HepG2 (cell line): ENCODE measurements around the gene ATP4A. TPM values are rescaled to one million over a fixed set of nuclear protein-coding genes. Genes with fewer than 3 reads are reported as not detected.

Source experiments
- ATAC-seq: fragments of 200-7000 bp; cut with Tn5 transposase; 3 replicates; pipeline ENCODE4 v1.9.1; 2020; ENCODE audit warnings: mild to moderate bottlenecking, moderate library complexity
- BruUV-seq: library from RNA; stranded (reverse); fragments of 400-500 nt; replicated peaks from 2 replicates; lab custom pipeline; 2021; lab: Mats Ljungman, UMichigan
- CTCF ChIA-PET: fragments of 300-600 bp; formaldehyde crosslinking; extraction: SDS; loops from one replicate; lab custom pipeline; 2021; ENCODE audit warnings: low total read pairs, inconsistent platforms, low intra/inter-chr PET ratio; lab: Yijun Ruan, JAX
- POLR2A ChIA-PET: fragments of 350-600 bp; sonication (Branson Sonifier 250); formaldehyde crosslinking; loops from one replicate; lab custom pipeline; 2020; ENCODE audit warnings: antibody characterized with exemption, inconsistent platforms; lab: Yijun Ruan, JAX
- DNase-seq: peaks from one replicate; pipeline ENCODE4 v3.0.0-alpha.2; 2015; ENCODE audit warnings: low spot score
- FAIRE-seq: peaks from 3 replicates; lab custom pipeline; 2011; peaks lifted over from hg19 to GRCh38; lab: Jason Lieb, UNC
- H2AFZ ChIP-seq: one replicate; pipeline ENCODE4 v1.6.1; 2011; ENCODE audit warnings: low read length, inconsistent platforms
- H3K27ac ChIP-seq: fragments of 300-600 bp; 3 replicates; pipeline ENCODE4 v1.8.0; 2011; ENCODE audit warnings: mixed run types, mild to moderate bottlenecking, mixed read lengths, low read length, inconsistent platforms; ENCODE audit not compliant: insufficient read depth; ENCODE audit errors: extremely low read length
- H3K27me3 ChIP-seq, 2 experiments: fragments of 200-600 bp in 1 of 2; 2 replicates in 1 of 2; 3 replicates in 1 of 2; pipeline versions ENCODE4 v1.6.0 to v1.8.0; 2011; ENCODE audit warnings: low read length in 2 of 2, mild to moderate bottlenecking in 2 of 2, moderate library complexity in 2 of 2, inconsistent platforms in 1 of 2; ENCODE audit not compliant: insufficient read depth in 2 of 2, control insufficient read depth in 1 of 2
- H3K36me3 ChIP-seq, 2 experiments: fragments of 200-600 bp in 1 of 2; replicated peaks in 1 of 2; 2 replicates in 1 of 2; 3 replicates in 1 of 2; pipeline versions ENCODE4 v1.5.1 to v1.8.0; 2011; ENCODE audit warnings: low read length in 2 of 2, inconsistent platforms in 1 of 2; ENCODE audit not compliant: insufficient read depth in 2 of 2, control insufficient read depth in 1 of 2
- H3K4me1 ChIP-seq: 2 replicates; pipeline ENCODE4 v1.5.1; 2012; ENCODE audit warnings: low read length, inconsistent platforms; ENCODE audit not compliant: insufficient read depth
- H3K4me2 ChIP-seq: 2 replicates; pipeline ENCODE4 v1.6.0; 2011; ENCODE audit warnings: low read depth, low read length, inconsistent platforms
- H3K4me3 ChIP-seq, 3 experiments: fragments of 200-600 bp in 1 of 3; sonication (generic), shearing (Covaris generic) in 1 of 3; replicated peaks in 1 of 3; 2 replicates each; pipeline ENCODE4 v1.5.1; 2011 to 2016; ENCODE audit warnings: low read length in 3 of 3, inconsistent platforms in 2 of 3, low read depth in 2 of 3, mild to moderate bottlenecking in 2 of 3, control low read depth in 1 of 3, mixed read lengths in 1 of 3; ENCODE audit not compliant: insufficient read depth in 1 of 3
- H3K79me2 ChIP-seq: one replicate; pipeline ENCODE4 v1.6.1; 2011; ENCODE audit warnings: low read length, inconsistent platforms; ENCODE audit not compliant: insufficient read depth
- H3K9ac ChIP-seq: 2 replicates; pipeline ENCODE4 v1.6.0; 2011; ENCODE audit warnings: mild to moderate bottlenecking, low read depth, low read length, inconsistent platforms; ENCODE audit not compliant: insufficient read depth
- H3K9me3 ChIP-seq: 2 replicates; pipeline ENCODE4 v1.5.1; 2012; ENCODE audit warnings: mild to moderate bottlenecking, low read length
- H4K20me1 ChIP-seq: 2 replicates; pipeline ENCODE4 v1.6.0; 2011; ENCODE audit warnings: inconsistent platforms, mild to moderate bottlenecking, low read length, moderate library complexity; ENCODE audit not compliant: insufficient read depth
- ADNP ChIP-seq: sonication (generic); formaldehyde crosslinking; IDR thresholded peaks from 2 replicates; pipeline ENCODE4 v1.4.0; 2020; ENCODE audit warnings: missing genetic modification reagents
- CHCHD3 ChIP-seq: sonication (generic); formaldehyde crosslinking; IDR thresholded peaks from 2 replicates; pipeline ENCODE4 v1.8.0; 2022; ENCODE audit warnings: mild to moderate bottlenecking, missing genetic modification reagents, moderate library complexity
- KAT7 ChIP-seq: IDR thresholded peaks from 2 replicates; pipeline ENCODE4 v1.6.1; 2018; ENCODE audit warnings: borderline replicate concordance, missing compliant biosample characterization
- KLF16 ChIP-seq, 2 experiments: sonication (generic) in 1 of 2; formaldehyde crosslinking in 1 of 2; IDR thresholded peaks; 2 replicates each; pipeline versions ENCODE4 v1.6.1 to v1.8.0; 2016 to 2023; ENCODE audit warnings: missing genetic modification reagents in 2 of 2, missing compliant biosample characterization in 1 of 2
- MED8 ChIP-seq: sonication (generic); formaldehyde crosslinking; IDR thresholded peaks from 2 replicates; pipeline ENCODE4 v1.8.1; 2023; ENCODE audit warnings: mild to moderate bottlenecking, missing genetic modification reagents; ENCODE audit not compliant: insufficient replicate concordance
- PAX8 ChIP-seq: sonication (generic); formaldehyde crosslinking; IDR thresholded peaks from 2 replicates; pipeline ENCODE4 v1.8.0; 2022; ENCODE audit warnings: mild to moderate bottlenecking, missing genetic modification reagents, borderline replicate concordance
- SATB2 ChIP-seq: sonication (generic); formaldehyde crosslinking; IDR thresholded peaks from 2 replicates; pipeline ENCODE4 v1.5.0; 2020; ENCODE audit warnings: missing genetic modification reagents
- WGBS: methylation state at CpG from one replicate; pipeline ENCODE4 v1.1.6; 2017; ENCODE audit warnings: low lambda C conversion rate; 5-methylcytosine and 5-hydroxymethylcytosine counted together
- in situ Hi-C: cut with HindIII; loops from 2 replicates; pipeline ENCODE4 v1.10.0; 2017; ENCODE audit warnings: low pct_unique_long_range_greater_than_20kb; ENCODE audit not compliant: extremely low pct_ligation_motif_present
- intact Hi-C: fragments of 100-400 bp; cut with micrococcal nuclease; formaldehyde crosslinking; loops from one replicate; pipeline ENCODE4 v1.10.0; 2022; ENCODE audit not compliant: unreplicated experiment
- polyA plus RNA-seq, 8 experiments: library from polyadenylated mRNA; depleted of rRNA in 3 of 8; stranded (reverse) in 7 of 8; unstranded in 1 of 8; fragments of >200 nt; fragmentation: Illumina TruSeq in 4 of 8; extraction: Trizol in 4 of 8; gene quantifications; 2 replicates each; pipeline versions ENCODE4 v1.2.1 to v1.2.3, GENCODE V29; 2011 to 2016; ENCODE audit warnings: low read depth in 4 of 8, missing spikeins in 1 of 8, mixed read lengths in 1 of 8; ENCODE audit not compliant: insufficient read depth in 1 of 8
- total RNA-seq, 5 experiments: library from RNA; depleted of rRNA; stranded (reverse); fragments of >200 nt; fragmentation: Illumina TruSeq; extraction: Trizol; gene quantifications; 2 replicates each; pipeline ENCODE4 v1.2.3, GENCODE V29; 2016; ENCODE audit warnings: low read depth in 1 of 5
- TF ChIP-seq, protein P1 (sequence below): sonication (generic); formaldehyde crosslinking; IDR thresholded peaks from 2 replicates; pipeline ENCODE4 v1.5.0; 2020; ENCODE audit warnings: mild to moderate bottlenecking, missing genetic modification reagents, borderline replicate concordance
- TF ChIP-seq, protein P2 (sequence below): sonication (generic); formaldehyde crosslinking; IDR thresholded peaks from 2 replicates; pipeline ENCODE4 v1.5.0; 2020; ENCODE audit warnings: mild to moderate bottlenecking, missing genetic modification reagents
- TF ChIP-seq, protein P3 (sequence below): sonication (generic); formaldehyde crosslinking; IDR thresholded peaks from 2 replicates; pipeline ENCODE4 v1.5.0; 2020; ENCODE audit warnings: missing genetic modification reagents, mild to moderate bottlenecking, borderline replicate concordance

Gene ATP4A
- total and polyA plus RNA-seq, 2 of the 13 experiments (the other 11 are each of a cell fraction or from before 2014, with no cell fraction given), result 0.08 to 0.11 TPM

DNA sequence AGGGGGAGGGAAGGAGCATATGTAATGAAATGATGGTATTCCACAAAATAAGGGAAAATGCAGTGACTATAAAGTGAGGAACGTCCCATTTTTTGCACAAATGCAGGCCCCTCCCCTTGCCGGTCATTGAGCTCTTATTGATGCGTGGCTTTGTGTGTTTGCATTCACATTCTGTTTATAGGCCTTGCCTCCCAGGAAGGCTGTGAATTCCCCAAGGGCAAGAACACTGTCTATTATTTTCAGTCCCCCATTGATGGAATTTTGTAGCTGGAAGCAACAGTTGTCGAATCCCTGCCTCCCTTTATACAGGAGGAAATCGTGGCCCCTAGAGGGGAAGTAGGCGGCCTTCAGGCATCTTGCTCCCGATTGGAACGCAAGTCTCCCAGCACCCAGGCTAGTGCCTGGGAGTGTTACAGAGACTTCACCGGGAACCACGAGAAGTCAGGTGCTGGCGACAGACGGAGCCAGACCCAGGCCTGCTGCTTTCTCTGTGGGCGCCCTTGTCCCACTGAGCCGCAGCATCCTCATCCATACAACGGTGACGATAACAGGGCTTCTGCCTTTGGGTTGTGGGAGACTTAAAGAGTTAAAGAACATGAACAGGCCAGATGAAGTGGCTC is 42.2 kb downstream of the ATP4A start:
- Histone ChIP-seq H3K9ac (no peak overlapping the region), H3K4me2 (no peak overlapping the region), H3K27ac (no peak overlapping the region), H4K20me1 (no peaks in the 10 kb centered on the region), H3K9me3 (no peaks in the 10 kb centered on the region), H3K79me2 (no peaks in the 10 kb centered on the region), H3K27me3 (peaks cover 3 to 32% of the 10 kb centered on the region in 2 experiments), H3K36me3 (no peaks in the 10 kb centered on the region), H3K4me3 (no peak overlapping the region), H3K4me1 (peaks cover 23% of the 10 kb centered on the region), H2AFZ (no peak overlapping the region)
- intact Hi-C loops, result no loop called here
- DNase-seq (no peak), ATAC-seq (no peak), FAIRE-seq (no peak)
- BruUV-seq, result no TSS peak
- POLR2A ChIA-PET, result no interaction called here
- in situ Hi-C loops, result no loop called here
- TF ChIP-seq ADNP (CRISPR knock-in tag) (no peak), KLF16 (CRISPR knock-in tag; IDR thresholded peaks at IDR 0.05) (no peak), MED8 (CRISPR knock-in tag) (no peak), CHCHD3 (CRISPR knock-in tag) (no peak), KAT7 (CRISPR knock-in tag) (no peak), SATB2 (CRISPR knock-in tag) (no peak), PAX8 (CRISPR knock-in tag) (no peak)
- TF ChIP-seq, protein P1, sequence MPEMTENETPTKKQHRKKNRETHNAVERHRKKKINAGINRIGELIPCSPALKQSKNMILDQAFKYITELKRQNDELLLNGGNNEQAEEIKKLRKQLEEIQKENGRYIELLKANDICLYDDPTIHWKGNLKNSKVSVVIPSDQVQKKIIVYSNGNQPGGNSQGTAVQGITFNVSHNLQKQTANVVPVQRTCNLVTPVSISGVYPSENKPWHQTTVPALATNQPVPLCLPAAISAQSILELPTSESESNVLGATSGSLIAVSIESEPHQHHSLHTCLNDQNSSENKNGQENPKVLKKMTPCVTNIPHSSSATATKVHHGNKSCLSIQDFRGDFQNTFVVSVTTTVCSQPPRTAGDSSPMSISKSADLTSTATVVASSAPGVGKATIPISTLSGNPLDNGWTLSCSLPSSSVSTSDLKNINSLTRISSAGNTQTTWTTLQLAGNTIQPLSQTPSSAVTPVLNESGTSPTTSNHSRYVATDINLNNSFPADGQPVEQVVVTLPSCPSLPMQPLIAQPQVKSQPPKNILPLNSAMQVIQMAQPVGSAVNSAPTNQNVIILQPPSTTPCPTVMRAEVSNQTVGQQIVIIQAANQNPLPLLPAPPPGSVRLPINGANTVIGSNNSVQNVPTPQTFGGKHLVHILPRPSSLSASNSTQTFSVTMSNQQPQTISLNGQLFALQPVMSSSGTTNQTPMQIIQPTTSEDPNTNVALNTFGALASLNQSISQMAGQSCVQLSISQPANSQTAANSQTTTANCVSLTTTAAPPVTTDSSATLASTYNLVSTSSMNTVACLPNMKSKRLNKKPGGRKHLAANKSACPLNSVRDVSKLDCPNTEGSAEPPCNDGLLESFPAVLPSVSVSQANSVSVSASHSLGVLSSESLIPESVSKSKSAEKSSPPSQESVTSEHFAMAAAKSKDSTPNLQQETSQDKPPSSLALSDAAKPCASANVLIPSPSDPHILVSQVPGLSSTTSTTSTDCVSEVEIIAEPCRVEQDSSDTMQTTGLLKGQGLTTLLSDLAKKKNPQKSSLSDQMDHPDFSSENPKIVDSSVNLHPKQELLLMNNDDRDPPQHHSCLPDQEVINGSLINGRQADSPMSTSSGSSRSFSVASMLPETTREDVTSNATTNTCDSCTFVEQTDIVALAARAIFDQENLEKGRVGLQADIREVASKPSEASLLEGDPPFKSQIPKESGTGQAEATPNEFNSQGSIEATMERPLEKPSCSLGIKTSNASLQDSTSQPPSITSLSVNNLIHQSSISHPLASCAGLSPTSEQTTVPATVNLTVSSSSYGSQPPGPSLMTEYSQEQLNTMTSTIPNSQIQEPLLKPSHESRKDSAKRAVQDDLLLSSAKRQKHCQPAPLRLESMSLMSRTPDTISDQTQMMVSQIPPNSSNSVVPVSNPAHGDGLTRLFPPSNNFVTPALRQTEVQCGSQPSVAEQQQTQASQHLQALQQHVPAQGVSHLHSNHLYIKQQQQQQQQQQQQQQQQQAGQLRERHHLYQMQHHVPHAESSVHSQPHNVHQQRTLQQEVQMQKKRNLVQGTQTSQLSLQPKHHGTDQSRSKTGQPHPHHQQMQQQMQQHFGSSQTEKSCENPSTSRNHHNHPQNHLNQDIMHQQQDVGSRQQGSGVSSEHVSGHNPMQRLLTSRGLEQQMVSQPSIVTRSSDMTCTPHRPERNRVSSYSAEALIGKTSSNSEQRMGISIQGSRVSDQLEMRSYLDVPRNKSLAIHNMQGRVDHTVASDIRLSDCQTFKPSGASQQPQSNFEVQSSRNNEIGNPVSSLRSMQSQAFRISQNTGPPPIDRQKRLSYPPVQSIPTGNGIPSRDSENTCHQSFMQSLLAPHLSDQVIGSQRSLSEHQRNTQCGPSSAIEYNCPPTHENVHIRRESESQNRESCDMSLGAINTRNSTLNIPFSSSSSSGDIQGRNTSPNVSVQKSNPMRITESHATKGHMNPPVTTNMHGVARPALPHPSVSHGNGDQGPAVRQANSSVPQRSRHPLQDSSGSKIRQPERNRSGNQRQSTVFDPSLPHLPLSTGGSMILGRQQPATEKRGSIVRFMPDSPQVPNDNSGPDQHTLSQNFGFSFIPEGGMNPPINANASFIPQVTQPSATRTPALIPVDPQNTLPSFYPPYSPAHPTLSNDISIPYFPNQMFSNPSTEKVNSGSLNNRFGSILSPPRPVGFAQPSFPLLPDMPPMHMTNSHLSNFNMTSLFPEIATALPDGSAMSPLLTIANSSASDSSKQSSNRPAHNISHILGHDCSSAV (CRISPR knock-in tag), result no peak
- TF ChIP-seq, protein P2, sequence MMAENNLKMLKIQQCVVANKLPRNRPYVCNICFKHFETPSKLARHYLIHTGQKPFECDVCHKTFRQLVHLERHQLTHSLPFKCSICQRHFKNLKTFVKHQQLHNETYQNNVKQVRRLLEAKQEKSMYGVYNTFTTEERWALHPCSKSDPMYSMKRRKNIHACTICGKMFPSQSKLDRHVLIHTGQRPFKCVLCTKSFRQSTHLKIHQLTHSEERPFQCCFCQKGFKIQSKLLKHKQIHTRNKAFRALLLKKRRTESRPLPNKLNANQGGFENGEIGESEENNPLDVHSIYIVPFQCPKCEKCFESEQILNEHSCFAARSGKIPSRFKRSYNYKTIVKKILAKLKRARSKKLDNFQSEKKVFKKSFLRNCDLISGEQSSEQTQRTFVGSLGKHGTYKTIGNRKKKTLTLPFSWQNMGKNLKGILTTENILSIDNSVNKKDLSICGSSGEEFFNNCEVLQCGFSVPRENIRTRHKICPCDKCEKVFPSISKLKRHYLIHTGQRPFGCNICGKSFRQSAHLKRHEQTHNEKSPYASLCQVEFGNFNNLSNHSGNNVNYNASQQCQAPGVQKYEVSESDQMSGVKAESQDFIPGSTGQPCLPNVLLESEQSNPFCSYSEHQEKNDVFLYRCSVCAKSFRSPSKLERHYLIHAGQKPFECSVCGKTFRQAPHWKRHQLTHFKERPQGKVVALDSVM (CRISPR knock-in tag), result no peak
- TF ChIP-seq, protein P3, sequence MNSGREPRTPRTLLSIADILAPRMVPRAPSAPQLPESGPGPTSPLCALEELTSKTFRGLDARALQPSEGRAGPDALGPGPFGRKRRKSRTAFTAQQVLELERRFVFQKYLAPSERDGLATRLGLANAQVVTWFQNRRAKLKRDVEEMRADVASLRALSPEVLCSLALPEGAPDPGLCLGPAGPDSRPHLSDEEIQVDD (CRISPR knock-in tag), result no peak
- CTCF ChIA-PET, result no interaction called here
- 57% methylated on average over 11 of the region's 16 CpGs for WGBS
